Astrocyte of the cerebellum (primary cell): ENCODE measurements around the gene ACSL6.

Experiments
- DNase-seq: peaks from one replicate; pipeline ENCODE4 v3.0.0-alpha.2; 2011; ENCODE audit warnings: low read depth
- H3K4me3 ChIP-seq: 2 replicates; pipeline ENCODE4 v1.5.1; 2011; ENCODE audit warnings: mild to moderate bottlenecking, low read depth, low read length, moderate library complexity
- in situ Hi-C: cut with HindIII; loops from 2 replicates; pipeline ENCODE4 v1.10.0; 2017; ENCODE audit warnings: low sequenced_read_pairs
- TF ChIP-seq, protein P1 (sequence below): IDR thresholded peaks from 2 replicates; pipeline ENCODE4 v1.5.1; 2012; ENCODE audit warnings: low read length, low read depth, moderate library complexity, mild to moderate bottlenecking; ENCODE audit errors: missing control alignments

ACSL6 gene

DNA sequence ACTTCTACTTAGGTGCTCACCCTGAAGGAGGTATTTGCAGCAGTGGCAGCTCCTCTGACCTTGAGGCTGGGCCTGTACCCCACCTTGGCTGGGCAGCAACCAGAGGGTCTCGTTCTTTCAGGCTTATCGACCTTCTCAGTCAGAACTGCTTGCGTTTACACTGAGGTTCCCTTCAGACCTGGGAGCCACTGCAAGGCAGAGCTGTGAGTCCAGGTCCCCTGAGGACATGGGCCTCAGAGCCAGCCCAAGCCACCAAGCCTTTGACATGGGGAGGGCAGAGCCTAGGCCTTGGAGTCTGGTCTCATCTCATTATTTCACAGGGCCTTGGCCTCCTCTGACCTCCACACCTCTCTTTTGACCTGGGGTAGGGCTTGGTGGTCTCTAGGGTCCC, 13.7 kb downstream of the ACSL6 start:
- H3K4me3 ChIP-seq: no peak overlapping the region
- no peak for DNase-seq
- TF ChIP-seq, protein P1, sequence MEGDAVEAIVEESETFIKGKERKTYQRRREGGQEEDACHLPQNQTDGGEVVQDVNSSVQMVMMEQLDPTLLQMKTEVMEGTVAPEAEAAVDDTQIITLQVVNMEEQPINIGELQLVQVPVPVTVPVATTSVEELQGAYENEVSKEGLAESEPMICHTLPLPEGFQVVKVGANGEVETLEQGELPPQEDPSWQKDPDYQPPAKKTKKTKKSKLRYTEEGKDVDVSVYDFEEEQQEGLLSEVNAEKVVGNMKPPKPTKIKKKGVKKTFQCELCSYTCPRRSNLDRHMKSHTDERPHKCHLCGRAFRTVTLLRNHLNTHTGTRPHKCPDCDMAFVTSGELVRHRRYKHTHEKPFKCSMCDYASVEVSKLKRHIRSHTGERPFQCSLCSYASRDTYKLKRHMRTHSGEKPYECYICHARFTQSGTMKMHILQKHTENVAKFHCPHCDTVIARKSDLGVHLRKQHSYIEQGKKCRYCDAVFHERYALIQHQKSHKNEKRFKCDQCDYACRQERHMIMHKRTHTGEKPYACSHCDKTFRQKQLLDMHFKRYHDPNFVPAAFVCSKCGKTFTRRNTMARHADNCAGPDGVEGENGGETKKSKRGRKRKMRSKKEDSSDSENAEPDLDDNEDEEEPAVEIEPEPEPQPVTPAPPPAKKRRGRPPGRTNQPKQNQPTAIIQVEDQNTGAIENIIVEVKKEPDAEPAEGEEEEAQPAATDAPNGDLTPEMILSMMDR: no peak
- in situ Hi-C loops: no loop called here

DNA sequence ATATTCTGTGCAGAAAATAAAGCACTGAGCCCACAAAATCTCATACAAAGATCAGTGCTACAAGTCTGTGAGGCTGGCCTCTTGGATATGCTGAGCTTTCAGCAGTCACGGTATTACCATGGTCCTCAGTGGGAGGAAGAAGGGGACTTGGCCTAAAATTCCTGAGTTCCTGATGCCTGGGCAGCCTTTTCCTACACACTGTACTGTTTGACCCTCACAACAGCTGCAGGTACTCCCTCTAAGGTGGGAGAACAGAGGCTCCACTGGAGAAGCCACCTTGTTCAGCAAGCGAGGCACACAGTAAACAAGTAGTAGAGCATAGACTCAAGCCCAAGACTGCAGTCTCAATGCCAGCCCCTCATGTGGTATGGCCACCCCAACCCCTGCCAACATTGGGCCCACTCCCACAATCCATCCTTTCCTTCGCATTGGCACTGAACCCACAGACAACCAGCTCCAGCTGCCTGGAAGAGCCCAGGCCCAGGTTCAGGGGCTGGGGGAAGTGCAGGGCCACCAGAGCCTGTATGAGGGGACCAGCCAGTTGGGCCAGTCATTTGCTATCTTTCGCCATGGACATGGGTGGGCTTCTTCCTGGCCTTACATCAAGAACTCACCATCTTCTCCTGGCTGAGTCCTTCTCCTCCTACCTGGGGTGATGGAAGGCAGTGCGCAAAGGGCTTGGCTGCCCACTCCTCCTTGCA, 14.3 kb downstream of the ACSL6 start:
- DNase-seq: no peak
- in situ Hi-C loops: no loop called here
- no peak overlapping the region for H3K4me3 ChIP-seq
- TF ChIP-seq, protein P1: no peak

DNA sequence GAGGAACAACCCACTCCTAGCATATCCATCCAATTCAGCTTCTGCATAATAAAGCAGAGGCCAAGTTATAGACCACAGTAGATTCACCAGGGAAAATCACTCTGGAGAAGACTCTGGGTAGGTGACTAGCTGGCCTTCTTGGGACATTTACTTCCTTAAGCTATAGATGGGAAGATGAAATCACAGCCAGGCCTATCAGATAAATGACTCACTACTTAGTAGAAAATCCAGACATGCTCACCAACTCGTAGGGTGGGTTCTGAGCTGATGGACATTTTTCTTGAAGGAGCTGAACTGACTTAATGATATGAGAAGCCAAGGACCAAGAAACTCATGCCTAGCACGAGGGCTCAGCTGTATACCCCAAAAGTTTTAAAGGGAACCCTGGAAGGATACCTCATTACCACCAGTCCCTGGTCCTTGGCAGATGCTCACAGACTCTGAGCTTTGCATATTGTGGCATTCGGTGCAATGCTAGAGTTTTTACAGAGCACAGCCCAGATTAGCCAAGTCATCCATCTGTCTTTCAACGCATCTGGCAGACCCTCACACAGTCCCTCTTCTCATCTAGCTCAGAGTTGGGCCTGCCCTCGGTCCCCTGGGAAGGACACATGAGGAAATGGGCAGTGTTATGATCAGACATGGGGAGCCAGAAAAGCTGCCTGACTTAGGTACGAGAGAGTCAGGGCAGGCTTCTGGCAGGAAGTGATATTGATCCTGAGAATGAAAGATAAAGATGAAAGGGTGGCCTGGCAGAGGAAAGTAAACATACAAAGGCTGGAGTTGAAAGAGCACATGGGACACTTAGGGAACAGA, 15.0 kb downstream of the ACSL6 start:
- TF ChIP-seq, protein P1: no peak
- no peak for DNase-seq
- H3K4me3 ChIP-seq: no peak overlapping the region
- in situ Hi-C loops: no loop called here

DNA sequence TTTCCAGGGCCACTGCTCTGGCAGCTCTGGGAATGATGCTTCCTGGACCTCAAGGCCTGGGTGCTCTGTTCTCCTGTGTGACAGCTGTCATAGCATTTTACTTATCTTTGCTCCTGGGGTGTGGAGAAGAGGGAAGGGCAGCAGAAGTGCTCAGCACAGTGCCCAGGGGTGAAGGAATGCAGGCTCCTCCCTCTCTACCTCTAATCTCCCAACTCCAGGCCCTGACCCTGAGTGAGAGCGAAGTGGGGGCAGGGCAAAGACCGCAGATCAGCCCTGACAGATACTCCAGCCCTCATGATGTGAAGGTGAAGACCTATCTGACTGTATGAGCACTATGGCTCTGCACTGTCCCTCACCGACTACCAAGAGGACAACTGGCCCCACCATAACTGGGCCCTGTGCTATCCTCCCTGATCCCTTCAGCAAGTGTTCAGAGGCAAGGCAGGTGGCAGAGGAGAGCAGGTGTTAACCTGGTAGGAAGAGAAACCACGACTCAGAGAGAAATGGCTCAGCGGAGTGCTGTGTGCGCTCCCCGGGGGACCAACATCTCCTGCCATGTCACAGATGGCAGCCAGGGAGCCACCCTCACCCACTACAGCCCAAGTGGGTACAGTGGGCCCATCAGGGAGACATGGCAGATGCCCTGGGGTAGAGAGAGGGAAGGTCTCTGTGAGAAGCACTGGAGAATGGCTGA, 16.8 kb downstream of the ACSL6 start:
- H3K4me3 ChIP-seq: no peak overlapping the region
- no peak for DNase-seq
- in situ Hi-C loops: no loop called here
- TF ChIP-seq, protein P1: no peak

DNA sequence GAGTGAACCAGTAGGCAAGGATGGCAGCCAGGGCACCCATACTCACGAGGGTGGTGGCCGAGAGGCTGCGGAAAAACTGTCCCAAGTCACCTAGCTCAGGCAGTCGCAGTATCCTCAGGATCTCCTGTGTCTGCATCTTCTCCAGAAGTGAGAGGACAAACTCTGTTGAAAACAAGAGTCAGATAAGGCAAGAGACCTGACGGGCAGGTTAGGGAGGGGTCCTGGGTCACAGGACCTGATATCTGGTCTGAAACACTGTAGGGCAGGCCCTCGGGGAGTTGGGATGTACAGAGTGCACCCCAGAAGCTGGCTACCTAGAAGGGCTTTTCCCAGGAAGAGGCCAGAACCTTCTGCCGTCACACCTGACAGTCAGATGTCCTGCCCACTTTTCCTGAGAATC, 17.4 kb downstream of the ACSL6 start:
- TF ChIP-seq, protein P1: no peak
- in situ Hi-C loops: no loop called here
- H3K4me3 ChIP-seq: no peak overlapping the region
- DNase-seq: no peak

DNA sequence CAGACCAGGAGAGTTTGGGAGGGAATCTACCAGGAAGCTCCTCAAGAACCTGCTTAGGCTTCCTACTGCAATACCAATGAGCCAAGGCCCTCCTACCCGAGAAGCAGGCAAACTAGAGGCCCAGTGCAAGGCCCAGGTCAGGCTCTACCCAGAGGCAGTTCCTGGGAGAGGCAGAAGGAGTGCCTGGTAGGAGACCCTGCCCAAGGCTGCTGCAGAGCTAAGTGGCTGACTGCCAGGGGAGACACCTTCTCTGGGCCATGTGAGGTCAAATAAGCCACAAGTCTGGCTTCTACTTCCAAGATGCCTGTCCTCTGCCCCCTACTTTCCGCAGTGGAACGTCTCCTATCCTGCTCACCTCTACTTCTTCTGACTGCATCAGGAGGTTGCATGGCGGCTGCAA, 17.8 kb downstream of the ACSL6 start:
- H3K4me3 ChIP-seq: no peak overlapping the region
- DNase-seq: no peak
- in situ Hi-C loops: no loop called here
- TF ChIP-seq, protein P1: no peak
